Right atrium auricular region (tissue), 2 donors: ENCODE measurements around the gene SRRM4. TPM values are rescaled to one million over a fixed set of nuclear protein-coding genes. Genes with fewer than 3 reads are reported as not detected.

ENCODE experiments used
- DNase-seq: peaks from one replicate; pipeline ENCODE4 v3.0.0-alpha.2; 2019; ENCODE audit warnings: low spot score
- H3K27ac ChIP-seq, 2 donors: fragments of 200-600 bp; sonication (generic); 1 replicate in 1 of 2; 2 replicates in 1 of 2; pipeline ENCODE4 v1.5.1; 2016 to 2019
- H3K27me3 ChIP-seq, 2 donors: fragments of 200-600 bp; sonication (generic); one replicate each; pipeline versions ENCODE4 v1.5.1 to v1.6.0; 2017 to 2019
- H3K36me3 ChIP-seq: fragments of 200-600 bp; sonication (generic); one replicate; pipeline ENCODE4 v1.5.1; 2016
- H3K4me1 ChIP-seq, 2 donors: fragments of 200-600 bp; sonication (generic); one replicate each; pipeline versions ENCODE4 v1.5.1 to v1.6.0; 2017 to 2019
- H3K4me3 ChIP-seq, 2 donors: fragments of 200-600 bp; sonication (generic); 1 replicate in 1 of 2; 2 replicates in 1 of 2; pipeline ENCODE4 v1.5.1; 2017 to 2019; ENCODE audit warnings: mild to moderate bottlenecking in 1 of 2, moderate library complexity in 1 of 2
- H3K9me3 ChIP-seq, 2 donors: fragments of 200-600 bp; sonication (generic); one replicate each; pipeline ENCODE4 v1.5.1; 2019
- CTCF ChIP-seq, 2 donors: fragments of 200-600 bp; sonication (generic); IDR thresholded peaks; one replicate each; pipeline ENCODE4 v1.5.1; 2019; ENCODE audit warnings: antibody characterized with exemption in 2 of 2
- total RNA-seq, 2 donors: library from RNA; depleted of rRNA; stranded (reverse); fragments of >200 nt; gene quantifications; one replicate each; pipeline ENCODE4 v1.1.0, GENCODE V29; 2016

Gene SRRM4
- total RNA-seq, 2 donors from 2014 or later: 0.08 TPM; not detected in 1

- no peak for DNase-seq
- Histone ChIP-seq H3K9me3 (no peaks in the 10 kb centered on the region), H3K27ac (no peak overlapping the region), H3K4me3 (no peak overlapping the region), H3K4me1 (no peaks in the 10 kb centered on the region), H3K27me3 (no peaks in the 10 kb centered on the region), H3K36me3 (no peaks in the 10 kb centered on the region)
- TF ChIP-seq CTCF (IDR thresholded peaks at IDR 0.05): no peak
Measured at GRCh38 chr12:118960865-118961264, 20.5 kb upstream of the SRRM4 start.

- H3K4me3 ChIP-seq: no peak overlapping the region
- no peak for TF ChIP-seq CTCF (IDR thresholded peaks at IDR 0.05)
- H3K4me1 ChIP-seq: no peaks in the 10 kb centered on the region
- H3K27me3 ChIP-seq: no peaks in the 10 kb centered on the region
- no peak overlapping the region for H3K27ac ChIP-seq
- H3K36me3 ChIP-seq: no peaks in the 10 kb centered on the region
- H3K9me3 ChIP-seq: peaks cover 0 to 4% of the 10 kb centered on the region in 2 donors
- no peak for DNase-seq
Measured at GRCh38 chr12:118964988-118965387, 16.4 kb upstream of the SRRM4 start.

GRCh38 chr12:118970856-118971255 lies 10.5 kb upstream of the SRRM4 start:
- Histone ChIP-seq H3K4me1 (no peaks in the 10 kb centered on the region), H3K27me3 (no peaks in the 10 kb centered on the region), H3K9me3 (peaks cover 0 to 4% of the 10 kb centered on the region in 2 donors), H3K36me3 (no peaks in the 10 kb centered on the region), H3K4me3 (no peak overlapping the region), H3K27ac (no peak overlapping the region)
- TF ChIP-seq CTCF (IDR thresholded peaks at IDR 0.05): no peak
- DNase-seq: no peak

- no peaks in the 10 kb centered on the region for H3K27me3 ChIP-seq
- no peak for TF ChIP-seq CTCF (IDR thresholded peaks at IDR 0.05)
- H3K4me3 ChIP-seq: no peak overlapping the region
- no peaks in the 10 kb centered on the region for H3K36me3 ChIP-seq
- no peak for DNase-seq
- no peaks in the 10 kb centered on the region for H3K9me3 ChIP-seq
- no peaks in the 10 kb centered on the region for H3K4me1 ChIP-seq
- no peak overlapping the region for H3K27ac ChIP-seq
Measured at GRCh38 chr12:118972982-118973381, 8.4 kb upstream of the SRRM4 start.

- peak; percentile 55 to 77 for TF ChIP-seq CTCF (IDR thresholded peaks at IDR 0.05)
- Histone ChIP-seq H3K9me3 (no peaks in the 10 kb centered on the region), H3K36me3 (no peaks in the 10 kb centered on the region), H3K4me3 (no peak overlapping the region), H3K27ac (no peak overlapping the region), H3K27me3 (peaks cover 0 to 26% of the 10 kb centered on the region in 2 donors), H3K4me1 (peaks cover 0 to 23% of the 10 kb centered on the region in 2 donors)
- no peak for DNase-seq
Measured at GRCh38 chr12:118979763-118980406, 1.5 kb upstream of the SRRM4 start.
